GM21360 (cell line): ENCODE results near the gene LRP5.

Experiments used
- ATAC-seq: cut with Tn5 transposase; IDR thresholded peaks from one replicate; pipeline ENCODE4 v1.9.1; 2021; ENCODE audit warnings: mild to moderate bottlenecking, moderate library complexity; ENCODE audit not compliant: unreplicated experiment

LRP5 gene

GRCh38 chr11:68345776-68346461 is 33.5 kb downstream of the LRP5 start:
- no peak for ATAC-seq

- ATAC-seq = no peak
These were observed 34.0 kb downstream of the LRP5 start for GRCh38 chr11:68346462-68346790.

GRCh38 chr11:68347345-68347744 is 35.0 kb downstream of the LRP5 start:
- ATAC-seq = no peak

GRCh38 chr11:68347841-68348240 is 35.5 kb downstream of the LRP5 start:
- no peak for ATAC-seq

- ATAC-seq = no peak
These were observed 37.3 kb downstream of the LRP5 start for GRCh38 chr11:68349461-68350249.

- no peak for ATAC-seq
These were observed 38.5 kb downstream of the LRP5 start for GRCh38 chr11:68350759-68351449.

- no peak for ATAC-seq
These were observed 39.3 kb downstream of the LRP5 start for GRCh38 chr11:68351450-68352275.

- ATAC-seq = no peak
These were observed 40.2 kb downstream of the LRP5 start for GRCh38 chr11:68352591-68352990.

GRCh38 chr11:68353118-68353517 is 40.7 kb downstream of the LRP5 start:
- no peak for ATAC-seq

- ATAC-seq = no peak
These were observed 41.3 kb downstream of the LRP5 start for GRCh38 chr11:68353669-68354068.

- no peak for ATAC-seq
These were observed 41.9 kb downstream of the LRP5 start for GRCh38 chr11:68354148-68354872.

- no peak for ATAC-seq
These were observed 43.1 kb downstream of the LRP5 start for GRCh38 chr11:68355471-68355870.

GRCh38 chr11:68357568-68357967 is 45.2 kb downstream of the LRP5 start:
- ATAC-seq = no peak

- no peak for ATAC-seq
These were observed 46.0 kb downstream of the LRP5 start for GRCh38 chr11:68358416-68358815.

GRCh38 chr11:68361702-68362101 is 49.3 kb downstream of the LRP5 start:
- no peak for ATAC-seq

GRCh38 chr11:68362801-68363379 is 50.5 kb downstream of the LRP5 start:
- ATAC-seq = no peak

GRCh38 chr11:68363776-68364175 is 51.4 kb downstream of the LRP5 start:
- no peak for ATAC-seq

- ATAC-seq = no peak
These were observed 52.2 kb downstream of the LRP5 start for GRCh38 chr11:68364581-68364980.

- no peak for ATAC-seq
These were observed 53.6 kb downstream of the LRP5 start for GRCh38 chr11:68365943-68366435.

GRCh38 chr11:68367252-68367651 is 54.9 kb downstream of the LRP5 start:
- ATAC-seq = no peak
